Measurements from ENCODE around the gene LRP1. TPM values are rescaled to one million over a fixed set of nuclear protein-coding genes. Genes with fewer than 3 reads are reported as not detected.
A peak's percentile ranks its signal among the peaks of the same experiment; 100 is the strongest.

The LRP1 gene
- total and polyA plus RNA-seq, 8 donors: 108 to 325 (median 138) TPM

- TF ChIP-seq CTCF (IDR thresholded peaks at IDR 0.05): no peak
- intact Hi-C loops (cut with DNase I): no loop called here
- Histone ChIP-seq H3K4me3 (peak within 1 kb of the TSS; percentile 80 to 87), H3K9me3 (no peaks in the 10 kb centered on the region), H3K27ac (peak within 1 kb of the TSS; percentile 97 to 100), H3K27me3 (peaks cover 0 to 6% of the 10 kb centered on the region in 2 donors), H3K4me1 (peaks cover 30 to 65% of the 10 kb centered on the region in 2 donors), H3K36me3 (peaks cover 0 to 28% of the 10 kb centered on the region in 2 donors)
- ATAC-seq (peak; percentile 65), DNase-seq (peak; percentile 95 to 99 (median 98))
These were observed 39.7 kb upstream of the LRP1 start, which contains the start of gene NAB2 for GRCh38 chr12:57088354-57089270. TSS of gene NAB2 (plus strand) at chr12:57089114. CDS start at chr12:57089272, 158 bp downstream.

- peak; percentile 65 to 90 (median 85) for DNase-seq
- no peaks in the 10 kb centered on the region for H3K9me3 ChIP-seq
- peak; percentile 13 for ATAC-seq
- intact Hi-C loops (cut with DNase I): no loop called here
- peaks cover 0 to 6% of the 10 kb centered on the region in 2 donors for H3K27me3 ChIP-seq
- peaks cover 0 to 31% of the 10 kb centered on the region in 2 donors for H3K36me3 ChIP-seq
- H3K4me3 ChIP-seq: peak overlapping the region; percentile 80 to 87
- TF ChIP-seq CTCF (IDR thresholded peaks at IDR 0.05): no peak
- H3K4me1 ChIP-seq: peaks cover 38 to 75% of the 10 kb centered on the region in 2 donors
- peak overlapping the region; percentile 97 to 100 for H3K27ac ChIP-seq
These were observed 38.7 kb upstream of the LRP1 start for GRCh38 chr12:57089271-57090245.

- Histone ChIP-seq H3K4me3 (peak overlapping the region; percentile 80 to 87), H3K4me1 (peaks cover 36 to 80% of the 10 kb centered on the region in 2 donors), H3K9me3 (no peaks in the 10 kb centered on the region), H3K27me3 (peaks cover 0 to 6% of the 10 kb centered on the region in 2 donors), H3K36me3 (peaks cover 0 to 40% of the 10 kb centered on the region in 2 donors), H3K27ac (peak overlapping the region; percentile 97 to 100)
- no peak for ATAC-seq
- no peak for TF ChIP-seq CTCF (IDR thresholded peaks at IDR 0.05)
- DNase-seq: no peak
- intact Hi-C loops (cut with DNase I): no loop called here
These were observed 37.8 kb upstream of the LRP1 start for GRCh38 chr12:57090490-57090889.

GRCh38 chr12:57090924-57091637 is 37.2 kb upstream of the LRP1 start:
- TF ChIP-seq CTCF (IDR thresholded peaks at IDR 0.05): no peak
- DNase-seq (no peak), ATAC-seq (no peak)
- Histone ChIP-seq H3K9me3 (no peaks in the 10 kb centered on the region), H3K36me3 (peaks cover 0 to 46% of the 10 kb centered on the region in 2 donors), H3K4me1 (peaks cover 30 to 75% of the 10 kb centered on the region in 2 donors), H3K4me3 (peak overlapping the region; percentile 80 to 87), H3K27me3 (peaks cover 0 to 6% of the 10 kb centered on the region in 2 donors), H3K27ac (peak overlapping the region; percentile 97 to 100)
- intact Hi-C loops (cut with DNase I): no loop called here

Data from left lung (tissue), 10 donors.